ENCODE measurements around the gene KPRP. TPM values are rescaled to one million over a fixed set of nuclear protein-coding genes. Genes with fewer than 3 reads are reported as not detected.

Gene KPRP
- polyA plus RNA-seq: 0.82 to 2.0 TPM (median 0.90 TPM) in 3 replicates
- polyA plus RNA-seq (2011; ENCODE audit: low read depth): 49.8 TPM
- polyA plus RNA-seq (2011; cell fraction: cytosol; rRNA removed): 1.5 and 1.9 TPM in 2 replicates
- polyA plus RNA-seq (2011; cell fraction: nucleus; rRNA removed): 6.0 and 6.3 TPM in 2 replicates
- 1.8 and 238 TPM in 2 replicates for polyA plus RNA-seq (2012; ENCODE audit: low replicate concordance)
- polyA minus RNA-seq: 1.5 to 7.9 TPM (median 1.6 TPM) in 3 replicates
- not detected for polyA minus RNA-seq (2011; cell fraction: cytosol; rRNA and poly(A)+ RNA removed)
- 1.9 and 2.0 TPM in 2 replicates for polyA minus RNA-seq (2011; cell fraction: nucleus; rRNA and poly(A)+ RNA removed)

DNA sequence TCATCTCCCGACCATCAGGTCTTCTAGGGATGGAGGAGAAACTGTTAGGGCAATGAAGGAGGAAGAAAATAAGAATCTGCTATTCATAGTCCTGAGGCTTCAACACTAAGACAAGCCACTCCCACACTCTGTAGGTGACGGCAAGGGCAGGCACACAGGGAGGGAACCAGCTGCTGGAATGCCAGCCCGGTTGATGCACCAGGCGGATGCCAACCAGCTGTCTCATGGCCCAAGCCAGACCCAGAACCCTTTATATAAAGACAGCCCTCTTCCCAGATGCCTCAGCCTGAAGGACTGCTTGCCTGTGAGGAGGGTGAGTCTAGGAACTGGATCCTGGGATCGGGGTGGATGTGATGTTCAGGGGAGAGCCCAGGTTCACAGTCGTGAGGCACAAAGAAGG, at the start of gene KPRP:
TSS of gene KPRP (plus strand) at position 279 of the 400 bp plus-strand sequence. CDS start 1,564 bp downstream, outside the sequence.
- no peaks in the 10 kb centered on the region for H3K79me2 ChIP-seq (ENCODE audit: control insufficient read depth, insufficient read depth, low read length)
- peak within 1 kb of the TSS in 1 of 3 experiments; percentile 1 for H3K4me3 ChIP-seq (ENCODE audit: control insufficient read depth in 2 of 3, extremely low read depth in 1 of 3, insufficient read depth in 2 of 3, low read depth in 1 of 3, low read length in 3 of 3)
- no peaks in the 10 kb centered on the region for H4K20me1 ChIP-seq (ENCODE audit: control insufficient read depth, extremely low read depth, insufficient read depth, low read length)
- TF ChIP-seq CTCF (optimal IDR thresholded peaks at IDR 0.05 in 1 of 3, IDR thresholded peaks at IDR 0.05 in 1 of 3, conservative IDR thresholded peaks at IDR 0.05 in 1 of 3; ENCODE audit: extremely low read depth in 1 of 3, insufficient read depth in 2 of 3, low read length in 3 of 3) (no peak), EZH2 (IDR thresholded peaks at IDR 0.05; ENCODE audit: low read length) (no peak)
- no peak within 1 kb of the TSS for H3K4me2 ChIP-seq (ENCODE audit: control insufficient read depth, extremely low read depth, insufficient read depth, low read depth, low read length)
- no peak within 1 kb of the TSS for H2AFZ ChIP-seq (ENCODE audit: control insufficient read depth, low read length)
- DNase-seq (ENCODE audit: low read depth, low spot score) (no peak), FAIRE-seq (peak; percentile 81)
- peaks cover 0 to 1% of the 10 kb centered on the region in 2 experiments for H3K36me3 ChIP-seq (ENCODE audit: control insufficient read depth in 2 of 2, extremely low read depth in 1 of 2, insufficient read depth in 2 of 2, low read length in 2 of 2)
- no peaks in the 10 kb centered on the region for H3K27me3 ChIP-seq (ENCODE audit: control insufficient read depth, extremely low read depth, insufficient read depth, low read length)
- H3K4me1 ChIP-seq (ENCODE audit: control insufficient read depth, extremely low read depth, insufficient read depth, low read length): peaks cover 43% of the 10 kb centered on the region
- H3K9me3 ChIP-seq (ENCODE audit: control insufficient read depth, low read depth, low read length): no peaks in the 10 kb centered on the region
- H3K9me1 ChIP-seq (ENCODE audit: control insufficient read depth, extremely low read depth, insufficient read depth, low read length): peaks cover 3% of the 10 kb centered on the region
- no peak within 1 kb of the TSS for H3K27ac ChIP-seq (ENCODE audit: control insufficient read depth, insufficient read depth, low read length)
- dilution Hi-C loops (cut with MboI; ENCODE audit: extremely low pct_ligation_motif_present, low sequenced_read_pairs): no loop called here
- no peak within 1 kb of the TSS for H3K9ac ChIP-seq (ENCODE audit: control insufficient read depth, extremely low read depth, insufficient read depth, low read length)

DNA sequence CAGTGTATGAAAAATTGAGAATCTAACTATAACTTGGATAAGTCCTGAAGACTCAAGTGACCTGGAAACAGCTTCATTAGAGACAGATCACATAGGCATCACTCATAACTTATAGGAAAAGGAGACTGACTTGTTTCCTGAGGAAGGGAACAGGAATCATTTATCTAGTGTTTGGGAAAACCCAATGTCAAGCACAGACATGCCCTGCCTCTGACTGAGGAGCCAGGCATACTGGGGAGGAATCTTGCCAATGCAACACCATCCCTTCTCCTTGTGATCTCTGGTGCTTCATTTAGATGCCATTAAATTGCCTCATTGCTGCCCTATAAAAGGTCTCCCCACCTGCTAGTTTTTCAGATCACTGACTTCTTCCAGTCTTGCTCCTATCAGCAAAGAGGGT, 39.6 kb upstream of the KPRP start:
- H2AFZ ChIP-seq (ENCODE audit: control insufficient read depth, low read length): no peak overlapping the region
- TF ChIP-seq CTCF (optimal IDR thresholded peaks at IDR 0.05 in 1 of 3, IDR thresholded peaks at IDR 0.05 in 1 of 3, conservative IDR thresholded peaks at IDR 0.05 in 1 of 3; ENCODE audit: extremely low read depth in 1 of 3, insufficient read depth in 2 of 3, low read length in 3 of 3): no peak
- TF ChIP-seq EZH2 (IDR thresholded peaks at IDR 0.05; ENCODE audit: low read length): no peak
- H4K20me1 ChIP-seq (ENCODE audit: control insufficient read depth, extremely low read depth, insufficient read depth, low read length): no peaks in the 10 kb centered on the region
- H3K36me3 ChIP-seq (ENCODE audit: control insufficient read depth in 2 of 2, extremely low read depth in 1 of 2, insufficient read depth in 2 of 2, low read length in 2 of 2): no peaks in the 10 kb centered on the region
- no peaks in the 10 kb centered on the region for H3K9me1 ChIP-seq (ENCODE audit: control insufficient read depth, extremely low read depth, insufficient read depth, low read length)
- H3K27me3 ChIP-seq (ENCODE audit: control insufficient read depth, extremely low read depth, insufficient read depth, low read length): no peaks in the 10 kb centered on the region
- H3K4me1 ChIP-seq (ENCODE audit: control insufficient read depth, extremely low read depth, insufficient read depth, low read length): peaks cover 15% of the 10 kb centered on the region
- dilution Hi-C loops (cut with MboI; ENCODE audit: extremely low pct_ligation_motif_present, low sequenced_read_pairs): no loop called here
- no peak overlapping the region for H3K27ac ChIP-seq (ENCODE audit: control insufficient read depth, insufficient read depth, low read length)
- H3K4me2 ChIP-seq (ENCODE audit: control insufficient read depth, extremely low read depth, insufficient read depth, low read depth, low read length): peak overlapping the region; percentile 15
- DNase-seq (ENCODE audit: low read depth, low spot score): peak; percentile 76
- H3K4me3 ChIP-seq (ENCODE audit: control insufficient read depth in 2 of 3, extremely low read depth in 1 of 3, insufficient read depth in 2 of 3, low read depth in 1 of 3, low read length in 3 of 3): no peak overlapping the region
- peaks cover 2% of the 10 kb centered on the region for H3K9me3 ChIP-seq (ENCODE audit: control insufficient read depth, low read depth, low read length)
- FAIRE-seq: peak; percentile 99
- no peaks in the 10 kb centered on the region for H3K79me2 ChIP-seq (ENCODE audit: control insufficient read depth, insufficient read depth, low read length)
- no peak overlapping the region for H3K9ac ChIP-seq (ENCODE audit: control insufficient read depth, extremely low read depth, insufficient read depth, low read length)

Data from keratinocyte (primary cell).